Natural killer cell (primary cell): ENCODE results near the gene CRACR2A. TPM values are rescaled to one million over a fixed set of nuclear protein-coding genes. Genes with fewer than 3 reads are reported as not detected.
A peak's percentile ranks its signal among the peaks of the same experiment; 100 is the strongest.

Experiments used
- ATAC-seq, 3 donors: fragments of 150-1000 bp in 2 of 3; fragments of 200-7000 bp in 1 of 3; cut with Tn5 transposase; 1 replicate in 1 of 3; 2 replicates in 2 of 3; pipeline ENCODE4 v1.10.0; 2021; ENCODE audit warnings: mild to moderate bottlenecking in 2 of 3, moderate library complexity in 2 of 3
- DNase-seq, 2 donors: peaks; one replicate each; pipeline versions ENCODE4 v3.0.0 to v3.0.0-alpha.2; 2013 to 2021; ENCODE audit warnings: mixed read lengths in 1 of 2
- H3K27ac ChIP-seq: one replicate; pipeline ENCODE4 v1.5.1; 2013; ENCODE audit warnings: mild to moderate bottlenecking, low read length
- H3K27me3 ChIP-seq: one replicate; pipeline ENCODE4 v1.6.1; 2013; ENCODE audit warnings: low read length; ENCODE audit not compliant: control insufficient read depth, insufficient read depth
- H3K36me3 ChIP-seq: one replicate; pipeline ENCODE4 v1.6.1; 2013; ENCODE audit warnings: low read length; ENCODE audit not compliant: control insufficient read depth, insufficient read depth
- H3K4me1 ChIP-seq: one replicate; pipeline ENCODE4 v1.6.1; 2013; ENCODE audit warnings: low read length; ENCODE audit not compliant: control insufficient read depth, insufficient read depth
- H3K4me3 ChIP-seq: one replicate; pipeline ENCODE4 v1.5.1; 2013; ENCODE audit warnings: low read length
- H3K9me3 ChIP-seq: one replicate; pipeline ENCODE4 v1.6.1; 2013; ENCODE audit warnings: low read length; ENCODE audit not compliant: control insufficient read depth, insufficient read depth
- H3K27ac Mint-ChIP-seq, 2 donors: one replicate each; pipeline ENCODE4 v1.8.0; 2022; ENCODE audit warnings: mild to moderate bottlenecking in 2 of 2, mixed read lengths in 2 of 2, moderate library complexity in 1 of 2
- H3K27me3 Mint-ChIP-seq, 2 donors: one replicate each; pipeline ENCODE4 v1.8.0; 2022; ENCODE audit warnings: low read depth in 2 of 2, mixed read lengths in 2 of 2
- H3K36me3 Mint-ChIP-seq: one replicate; pipeline ENCODE4 v1.8.0; 2022; ENCODE audit warnings: mixed read lengths
- H3K4me1 Mint-ChIP-seq, 2 donors: one replicate each; pipeline ENCODE4 v1.8.0; 2022; ENCODE audit warnings: mixed read lengths in 2 of 2
- H3K4me3 Mint-ChIP-seq: one replicate; pipeline ENCODE4 v1.8.0; 2022; ENCODE audit warnings: mild to moderate bottlenecking, moderate library complexity, mixed read lengths
- H3K9me3 Mint-ChIP-seq, 2 donors: one replicate each; pipeline ENCODE4 v1.8.0; 2022; ENCODE audit warnings: mixed read lengths in 2 of 2
- CTCF ChIP-seq: fragments of 200-600 bp; IDR thresholded peaks from one replicate; pipeline ENCODE4 v1.8.0; 2022; ENCODE audit warnings: antibody characterized with exemption
- WGBS: methylation state at CpG from one replicate; pipeline ENCODE4 v1.1.7; 2013; ENCODE audit warnings: missing lambda C conversion rate; ENCODE audit not compliant: insufficient coverage; 5-methylcytosine and 5-hydroxymethylcytosine counted together
- intact Hi-C: fragments of 100-400 bp; cut with micrococcal nuclease; formaldehyde crosslinking; loops from one replicate; pipeline ENCODE4 v1.14.2; 2022
- total RNA-seq, 4 donors: library from RNA; stranded (reverse); fragments of 120-200 nt in 1 of 4; gene quantifications; one replicate each; pipeline versions ENCODE4 v1.2.3 to v1.2.4, GENCODE V29; 2013 to 2022

Gene CRACR2A
- total RNA-seq, 3 donors from 2014 or later (not counting 1 experiment from before 2014, with no cell fraction given): 59.8 to 94.4 (median 80.5) TPM

- Mint-ChIP-seq H3K4me1 (peaks cover 29 to 46% of the 10 kb centered on the region in 2 donors), H3K4me3 (no peak overlapping the region), H3K36me3 (peaks cover 12% of the 10 kb centered on the region), H3K9me3 (no peaks in the 10 kb centered on the region), H3K27me3 (no peaks in the 10 kb centered on the region), H3K27ac (no peak overlapping the region)
- WGBS: 98% methylated on average over 3 of the region's 4 CpGs
- Histone ChIP-seq H3K27me3 (no peaks in the 10 kb centered on the region), H3K4me1 (peaks cover 3% of the 10 kb centered on the region), H3K9me3 (peaks cover 3% of the 10 kb centered on the region), H3K27ac (no peak overlapping the region), H3K36me3 (peaks cover 17% of the 10 kb centered on the region), H3K4me3 (no peak overlapping the region)
- intact Hi-C loops: no loop called here
- no peak for TF ChIP-seq CTCF
- ATAC-seq: no peak
- no peak for DNase-seq
Measured at GRCh38 chr12:3720772-3721171, 32.1 kb downstream of the CRACR2A start.

- peak in 1 of 3 donors; percentile 90 for ATAC-seq
- no peaks in the 10 kb centered on the region for H3K27me3 ChIP-seq
- DNase-seq: no peak
- peaks cover 12% of the 10 kb centered on the region for H3K36me3 Mint-ChIP-seq
- intact Hi-C loops: no loop called here
- peaks cover 2% of the 10 kb centered on the region for H3K36me3 ChIP-seq
- peak overlapping the region in 1 of 2 donors; percentile 18 for H3K27ac Mint-ChIP-seq
- H3K27ac ChIP-seq: no peak overlapping the region
- no peaks in the 10 kb centered on the region for H3K9me3 Mint-ChIP-seq
- 53% methylated on average over 4 of the region's 4 CpGs for WGBS
- TF ChIP-seq CTCF: no peak
- peaks cover 34 to 55% of the 10 kb centered on the region in 2 donors for H3K4me1 Mint-ChIP-seq
- H3K4me3 ChIP-seq: no peak overlapping the region
- H3K4me3 Mint-ChIP-seq: no peak overlapping the region
- peaks cover 3% of the 10 kb centered on the region for H3K4me1 ChIP-seq
- no peaks in the 10 kb centered on the region for H3K27me3 Mint-ChIP-seq
- peaks cover 3% of the 10 kb centered on the region for H3K9me3 ChIP-seq
Measured at GRCh38 chr12:3718100-3718499, 34.8 kb downstream of the CRACR2A start.

- Histone ChIP-seq H3K4me3 (no peak overlapping the region), H3K4me1 (peaks cover 3% of the 10 kb centered on the region), H3K36me3 (peaks cover 7% of the 10 kb centered on the region), H3K27me3 (no peaks in the 10 kb centered on the region), H3K27ac (no peak overlapping the region), H3K9me3 (peaks cover 2% of the 10 kb centered on the region)
- H3K36me3 Mint-ChIP-seq: peaks cover 7% of the 10 kb centered on the region
- no peak overlapping the region for H3K27ac Mint-ChIP-seq
- intact Hi-C loops: no loop called here
- no peaks in the 10 kb centered on the region for H3K27me3 Mint-ChIP-seq
- no peak overlapping the region for H3K4me3 Mint-ChIP-seq
- DNase-seq (no peak), ATAC-seq (no peak)
- H3K9me3 Mint-ChIP-seq: no peaks in the 10 kb centered on the region
- TF ChIP-seq CTCF: no peak
- peaks cover 34 to 56% of the 10 kb centered on the region in 2 donors for H3K4me1 Mint-ChIP-seq
- WGBS: over 99% methylated on average over 9 of the region's 9 CpGs
Measured at GRCh38 chr12:3717283-3717898, 35.5 kb downstream of the CRACR2A start.

GRCh38 chr12:3715999-3716398 lies 36.9 kb downstream of the CRACR2A start:
- Histone ChIP-seq H3K36me3 (peaks cover 15% of the 10 kb centered on the region), H3K27ac (no peak overlapping the region), H3K9me3 (no peaks in the 10 kb centered on the region), H3K4me3 (no peak overlapping the region), H3K4me1 (peaks cover 3% of the 10 kb centered on the region), H3K27me3 (no peaks in the 10 kb centered on the region)
- Mint-ChIP-seq H3K27me3 (no peaks in the 10 kb centered on the region), H3K36me3 (peaks cover 2% of the 10 kb centered on the region), H3K4me3 (no peak overlapping the region), H3K4me1 (peaks cover 29 to 57% of the 10 kb centered on the region in 2 donors), H3K9me3 (no peaks in the 10 kb centered on the region), H3K27ac (peak overlapping the region in 1 of 2 donors; percentile 24)
- no peak for DNase-seq
- intact Hi-C loops: no loop called here
- WGBS: 100% methylated on average over 1 of the region's 1 CpG
- ATAC-seq: no peak
- TF ChIP-seq CTCF: no peak
